GM19328 (cell line): ENCODE data around the gene UBE3A.

Experiments used
- ATAC-seq: cut with Tn5 transposase; IDR thresholded peaks from one replicate; pipeline ENCODE4 v1.9.1; 2021; ENCODE audit warnings: mild to moderate bottlenecking, moderate library complexity; ENCODE audit not compliant: unreplicated experiment

The UBE3A gene

GRCh38 chr15:25335279-25335678 lies 103.5 kb downstream of the UBE3A start:
- no peak for ATAC-seq

- no peak for ATAC-seq
Measured at GRCh38 chr15:25333049-25333448, 105.8 kb downstream of the UBE3A start.

DNA sequence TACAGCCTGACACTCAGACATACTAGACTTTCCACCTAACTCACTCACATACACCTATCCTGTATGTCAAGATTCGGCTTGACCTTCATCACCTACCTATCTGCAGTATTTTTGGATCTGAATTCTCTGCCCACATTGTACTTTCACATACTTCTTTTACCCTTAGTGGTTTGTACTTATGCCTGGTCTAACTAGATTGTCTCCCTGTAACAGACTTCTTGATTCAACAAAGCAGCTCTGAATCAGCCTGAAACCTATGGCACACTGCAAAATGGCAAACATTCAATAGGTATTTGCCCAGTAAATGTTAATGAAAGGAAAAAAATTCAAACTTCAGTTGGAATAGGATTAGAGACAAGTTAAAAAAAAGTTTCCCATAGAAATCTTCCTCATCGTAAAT lies 106.5 kb downstream of the UBE3A start:
- ATAC-seq, result no peak

- no peak for ATAC-seq
Measured at GRCh38 chr15:25331860-25332259, 107.0 kb downstream of the UBE3A start.

- ATAC-seq, result no peak
Measured at GRCh38 chr15:25331404-25331803, 107.4 kb downstream of the UBE3A start.

DNA sequence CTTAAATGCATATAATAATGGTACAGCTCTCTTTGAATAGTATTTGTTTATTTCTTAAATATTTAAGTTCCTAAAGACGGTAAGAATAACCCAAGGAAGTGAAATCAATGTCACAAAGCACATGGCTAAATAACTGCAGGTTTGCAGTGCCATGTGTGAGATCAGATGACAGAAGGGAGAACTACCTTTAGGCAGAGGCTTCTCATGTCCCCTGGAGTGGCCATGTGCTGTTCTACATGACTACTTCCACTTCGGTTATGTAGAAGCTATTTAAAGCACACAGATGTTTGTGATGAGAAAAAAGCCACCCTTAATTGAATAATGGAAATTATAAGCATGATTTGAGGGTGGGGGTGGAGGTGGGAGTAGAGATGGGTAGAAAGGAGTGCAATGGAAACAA lies 109.1 kb downstream of the UBE3A start:
- ATAC-seq, result no peak

DNA sequence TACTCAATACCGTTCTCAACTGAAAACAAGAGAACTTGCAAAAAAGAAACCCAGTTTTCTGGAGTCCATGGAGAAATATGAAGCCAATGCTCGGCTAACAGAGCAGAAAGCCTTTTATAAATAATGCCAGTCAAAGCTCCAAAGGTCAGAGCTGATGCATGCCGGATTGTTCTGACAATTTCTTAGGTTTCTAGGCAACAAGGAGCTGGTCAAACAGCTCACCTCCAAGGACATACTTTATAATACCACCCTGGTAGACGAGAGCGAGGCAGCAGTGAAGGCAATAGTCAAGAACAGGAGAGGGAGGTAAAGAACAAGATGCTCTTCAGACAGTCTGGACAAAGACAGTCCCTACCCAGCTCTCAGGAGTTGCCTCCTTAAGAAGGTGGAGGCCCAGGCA lies 111.1 kb downstream of the UBE3A start:
- ATAC-seq, result no peak

DNA sequence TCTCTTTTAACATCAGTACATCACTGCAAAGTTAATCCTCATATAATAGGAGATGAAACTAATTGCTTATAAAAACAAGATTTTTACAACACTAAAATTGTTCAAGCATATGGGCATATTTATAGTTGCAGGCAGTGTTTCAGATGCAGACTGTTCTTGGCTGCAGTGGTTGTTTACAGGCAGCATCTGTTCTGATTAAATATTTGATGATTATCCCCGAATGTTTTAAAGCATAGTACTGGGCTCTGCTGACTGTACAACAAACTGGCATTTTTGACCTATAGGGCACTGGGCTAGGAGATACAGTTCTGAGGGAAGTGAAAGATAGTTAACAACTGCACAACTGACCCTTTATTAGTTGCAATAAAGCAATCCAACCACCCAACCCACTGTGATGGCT lies 113.6 kb downstream of the UBE3A start:
- ATAC-seq, result no peak

- no peak for ATAC-seq
Measured at GRCh38 chr15:25323420-25323819, 115.4 kb downstream of the UBE3A start.

DNA sequence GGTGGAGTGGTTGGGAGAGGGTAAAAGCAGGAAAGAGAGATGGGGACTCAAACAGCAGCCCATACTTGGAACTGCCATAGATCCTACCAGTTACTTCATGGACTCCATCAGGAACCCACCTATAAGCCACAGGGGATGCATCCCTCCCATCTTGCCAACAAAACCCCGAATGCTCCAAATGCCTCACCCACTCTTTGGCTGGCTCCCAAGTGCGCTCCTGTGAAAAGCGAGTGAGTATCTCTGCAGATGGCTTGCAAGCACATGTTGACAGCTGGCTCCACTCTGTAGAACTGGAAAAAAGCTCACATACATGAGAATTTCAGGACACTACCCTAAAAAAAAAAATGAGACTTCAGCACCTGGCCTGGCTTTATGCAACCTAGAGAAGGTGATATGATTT lies 151.0 kb downstream of the UBE3A start:
- no peak for ATAC-seq
